ENCODE measurements around the gene NPM3. TPM values are rescaled to one million over a fixed set of nuclear protein-coding genes. Genes with fewer than 3 reads are reported as not detected.
A peak's percentile ranks its signal among the peaks of the same experiment; 100 is the strongest.

The NPM3 gene
- total RNA-seq, 2 donors from 2014 or later, result 52.5 to 157 TPM

- DNase-seq (ENCODE audit: low spot score) (no peak), ATAC-seq (peak in 1 of 2 donors; percentile 27)
- Mint-ChIP-seq H3K9me3 (no peaks in the 10 kb centered on the region), H3K27me3 (peaks cover 27 to 32% of the 10 kb centered on the region in 2 donors), H3K27ac (no peak overlapping the region), H3K36me3 (no peaks in the 10 kb centered on the region), H3K4me1 (ENCODE audit: low read depth in 2 of 2) (no peaks in the 10 kb centered on the region), H3K4me3 (no peak overlapping the region)
Observed at GRCh38 chr10:101766753-101767599, 16.3 kb downstream of the NPM3 start.

DNA sequence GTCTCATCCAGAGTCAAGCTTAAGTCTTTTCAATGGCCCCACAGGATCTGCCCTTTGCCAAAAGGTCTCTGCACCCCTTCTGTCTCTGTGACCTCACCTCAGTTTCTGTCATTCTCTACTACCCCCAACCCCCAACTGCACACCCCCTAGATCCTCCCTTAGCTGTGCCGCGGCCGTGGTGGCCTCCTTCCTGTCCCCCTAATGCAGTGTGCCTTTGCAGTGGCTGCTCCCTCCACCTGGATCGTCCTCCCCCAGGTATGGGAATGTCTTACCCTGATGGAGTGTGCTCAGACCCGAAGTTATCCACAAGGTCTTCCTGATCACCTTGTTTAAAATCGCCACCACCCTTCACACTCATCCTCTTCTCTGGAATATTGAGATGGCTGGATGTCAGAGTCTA is 16.9 kb downstream of the NPM3 start:
- Mint-ChIP-seq H3K27ac (no peak overlapping the region), H3K36me3 (no peaks in the 10 kb centered on the region), H3K9me3 (no peaks in the 10 kb centered on the region), H3K4me1 (ENCODE audit: low read depth in 2 of 2) (no peaks in the 10 kb centered on the region), H3K4me3 (no peak overlapping the region), H3K27me3 (peaks cover 27 to 29% of the 10 kb centered on the region in 2 donors)
- DNase-seq (ENCODE audit: low spot score) (no peak), ATAC-seq (no peak)

DNA sequence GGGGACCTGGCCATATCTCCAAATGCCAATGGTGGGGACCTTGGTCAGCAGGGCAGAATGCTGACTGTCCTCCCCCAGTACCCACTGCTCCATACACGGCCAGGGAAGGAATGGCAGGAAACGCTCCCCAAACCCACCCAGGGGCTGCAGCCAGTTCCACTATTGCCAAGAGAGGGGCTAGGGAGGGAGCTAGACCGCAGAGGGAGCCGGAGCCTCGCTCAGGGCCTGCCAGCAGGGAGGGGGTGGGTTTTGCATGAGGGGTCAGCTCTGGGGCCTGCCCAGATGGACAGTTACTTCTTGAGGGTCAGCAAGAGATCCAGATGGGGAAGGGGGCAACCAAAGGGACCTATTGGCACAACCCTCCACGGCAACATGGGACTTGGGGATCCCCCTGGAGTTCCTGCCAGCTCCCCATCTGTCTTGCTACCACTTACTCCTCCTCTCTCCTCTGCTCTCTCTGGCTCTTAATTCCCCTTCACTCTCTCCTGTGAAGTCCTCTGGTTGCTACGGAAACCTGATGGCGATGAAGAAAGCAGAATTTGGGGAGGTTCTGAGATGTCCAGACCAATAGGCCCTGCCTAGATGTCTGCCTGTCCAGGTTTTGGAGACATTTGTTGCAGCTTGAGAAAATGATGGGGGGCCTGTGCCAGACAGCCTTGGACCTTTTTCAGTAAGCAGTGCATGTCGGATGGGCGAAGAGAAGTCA is 20.0 kb downstream of the NPM3 start:
- Mint-ChIP-seq H3K9me3 (no peaks in the 10 kb centered on the region), H3K4me1 (ENCODE audit: low read depth in 2 of 2) (no peaks in the 10 kb centered on the region), H3K27ac (no peak overlapping the region), H3K27me3 (peaks cover 26 to 27% of the 10 kb centered on the region in 2 donors), H3K36me3 (no peaks in the 10 kb centered on the region), H3K4me3 (no peak overlapping the region)
- ATAC-seq (no peak), DNase-seq (ENCODE audit: low spot score) (no peak)

GRCh38 chr10:101762736-101763135 is 20.5 kb downstream of the NPM3 start:
- Mint-ChIP-seq H3K4me1 (ENCODE audit: low read depth in 2 of 2) (no peaks in the 10 kb centered on the region), H3K27me3 (peaks cover 26 to 27% of the 10 kb centered on the region in 2 donors), H3K27ac (no peak overlapping the region), H3K36me3 (no peaks in the 10 kb centered on the region), H3K9me3 (no peaks in the 10 kb centered on the region), H3K4me3 (no peak overlapping the region)
- ATAC-seq (no peak), DNase-seq (ENCODE audit: low spot score) (no peak)

DNA sequence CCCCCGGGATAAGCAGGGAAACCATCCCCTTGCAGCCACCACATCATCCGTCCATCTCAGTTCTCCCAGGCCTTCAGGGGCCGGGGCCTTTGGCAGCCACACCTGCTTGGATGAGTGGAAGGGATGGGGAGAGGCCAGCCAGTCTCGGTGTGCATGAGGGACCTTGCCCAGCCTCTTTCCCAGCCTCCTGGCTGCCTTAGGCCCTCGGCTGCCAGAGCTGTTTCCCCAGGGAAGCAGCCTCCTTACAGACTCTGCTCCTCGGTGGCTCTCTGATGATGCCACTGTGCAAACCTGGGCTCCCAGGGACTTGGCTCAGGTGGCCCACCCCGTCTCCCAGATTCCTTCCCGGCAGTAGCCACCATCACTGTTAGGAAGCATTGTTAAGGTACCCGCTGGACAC is 22.0 kb downstream of the NPM3 start:
- Mint-ChIP-seq H3K4me3 (no peak overlapping the region), H3K9me3 (no peaks in the 10 kb centered on the region), H3K27ac (no peak overlapping the region), H3K36me3 (no peaks in the 10 kb centered on the region), H3K27me3 (peaks cover 21 to 22% of the 10 kb centered on the region in 2 donors), H3K4me1 (ENCODE audit: low read depth in 2 of 2) (no peaks in the 10 kb centered on the region)
- DNase-seq (ENCODE audit: low spot score), result no peak
- no peak for ATAC-seq

DNA sequence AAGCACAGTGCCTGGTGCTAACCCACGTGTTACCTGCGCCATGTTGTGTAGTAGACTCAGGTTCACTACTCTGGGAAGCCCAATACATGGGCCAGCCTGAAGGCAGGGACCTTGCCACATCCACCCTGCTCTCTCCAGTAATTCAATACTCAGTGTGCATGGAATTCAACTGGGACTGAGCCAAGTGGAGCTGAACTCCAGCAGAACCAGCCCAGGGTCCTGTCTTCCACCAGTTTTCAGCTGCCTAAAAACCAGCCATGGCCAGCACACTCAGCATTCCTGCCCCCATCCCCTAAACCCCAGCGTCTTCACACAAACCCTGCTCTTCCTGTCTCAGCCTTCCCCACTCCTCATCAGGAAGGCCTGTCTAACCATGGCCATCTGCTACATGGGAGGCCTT is 22.7 kb downstream of the NPM3 start:
- Mint-ChIP-seq H3K9me3 (no peaks in the 10 kb centered on the region), H3K27ac (no peak overlapping the region), H3K36me3 (no peaks in the 10 kb centered on the region), H3K4me3 (no peak overlapping the region), H3K4me1 (ENCODE audit: low read depth in 2 of 2) (no peaks in the 10 kb centered on the region), H3K27me3 (peaks cover 15 to 17% of the 10 kb centered on the region in 2 donors)
- DNase-seq (ENCODE audit: low spot score) (no peak), ATAC-seq (no peak)

DNA sequence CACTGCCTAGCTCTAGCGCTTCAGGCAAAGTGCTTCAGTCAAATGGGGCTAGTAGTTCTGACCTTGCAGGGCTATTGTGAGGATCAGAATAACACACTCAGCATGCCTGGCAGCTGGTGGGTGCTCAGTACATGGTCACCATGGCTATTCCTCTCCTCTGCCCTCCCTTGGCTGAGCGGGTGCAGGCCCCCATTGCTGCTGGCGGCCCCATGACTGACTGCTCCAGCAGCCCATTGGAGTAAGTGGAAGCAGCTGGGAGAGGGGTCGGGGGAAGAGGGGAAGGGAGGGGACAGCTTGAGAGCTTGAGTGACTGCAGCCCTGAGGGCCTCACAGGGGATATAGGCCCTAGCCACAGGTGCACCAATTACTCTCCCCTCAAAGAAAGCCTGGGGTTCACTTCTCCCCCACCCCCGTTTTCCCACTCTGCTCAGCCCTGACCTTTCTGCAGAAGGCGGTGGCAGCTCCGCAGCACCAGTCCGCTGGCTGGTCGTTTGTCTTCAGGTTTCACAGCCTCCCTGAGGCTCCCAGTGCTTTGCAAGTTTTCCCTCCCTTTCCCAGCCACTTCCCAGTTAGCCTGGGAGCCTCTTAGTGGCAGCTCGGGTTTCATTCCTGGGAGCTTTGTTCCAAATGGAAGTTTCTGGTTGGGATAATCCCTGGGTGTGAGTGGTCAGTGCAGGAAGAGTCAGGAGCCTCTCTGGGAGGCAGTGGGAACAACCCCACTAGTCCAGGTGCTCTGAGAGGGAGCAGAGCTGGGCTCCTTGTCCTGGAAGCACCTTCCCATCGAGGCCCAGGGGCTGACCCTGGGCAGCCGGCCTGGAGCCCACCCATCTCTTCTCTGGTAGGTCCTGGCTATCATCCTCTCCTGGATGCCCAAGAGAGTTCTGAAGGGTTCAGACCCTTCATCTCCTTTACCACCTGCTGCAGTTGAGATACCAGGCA is 23.7 kb downstream of the NPM3 start:
- H3K4me3 Mint-ChIP-seq, result no peak overlapping the region
- DNase-seq (ENCODE audit: low spot score) (no peak), ATAC-seq (no peak)
- no peaks in the 10 kb centered on the region for H3K36me3 Mint-ChIP-seq
- H3K27me3 Mint-ChIP-seq, result peaks cover 5 to 10% of the 10 kb centered on the region in 2 donors
- no peaks in the 10 kb centered on the region for H3K4me1 Mint-ChIP-seq (ENCODE audit: low read depth in 2 of 2)
- H3K27ac Mint-ChIP-seq, result no peak overlapping the region
- no peaks in the 10 kb centered on the region for H3K9me3 Mint-ChIP-seq

DNA sequence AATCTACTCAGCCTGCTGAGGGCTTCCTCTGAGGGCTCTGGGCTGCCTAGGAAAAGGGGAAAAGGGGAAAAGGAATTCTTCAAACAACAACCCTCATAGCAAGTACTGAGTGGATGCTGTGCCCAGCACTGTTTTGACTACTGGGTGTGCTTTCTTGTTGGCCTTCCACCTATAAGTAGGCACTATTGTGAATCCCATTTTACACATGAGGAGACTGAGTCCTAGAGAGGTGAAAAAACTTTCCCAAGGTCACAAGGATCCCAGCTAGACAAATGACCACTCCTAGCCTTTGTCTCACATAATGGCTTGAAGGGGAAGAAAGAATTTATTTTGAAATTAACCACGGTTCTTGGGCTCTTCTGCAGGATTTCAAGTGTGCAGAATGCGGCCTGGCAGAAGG is 24.4 kb downstream of the NPM3 start:
- H3K4me3 Mint-ChIP-seq, result no peak overlapping the region
- no peaks in the 10 kb centered on the region for H3K9me3 Mint-ChIP-seq
- peaks cover 4 to 9% of the 10 kb centered on the region in 2 donors for H3K27me3 Mint-ChIP-seq
- H3K36me3 Mint-ChIP-seq, result no peaks in the 10 kb centered on the region
- no peaks in the 10 kb centered on the region for H3K4me1 Mint-ChIP-seq (ENCODE audit: low read depth in 2 of 2)
- no peak overlapping the region for H3K27ac Mint-ChIP-seq
- ATAC-seq (no peak), DNase-seq (ENCODE audit: low spot score) (no peak)

- Mint-ChIP-seq H3K4me3 (no peak overlapping the region), H3K27me3 (peaks cover 12 to 15% of the 10 kb centered on the region in 2 donors), H3K36me3 (no peaks in the 10 kb centered on the region), H3K4me1 (ENCODE audit: low read depth in 2 of 2) (no peaks in the 10 kb centered on the region), H3K9me3 (no peaks in the 10 kb centered on the region), H3K27ac (no peak overlapping the region)
- ATAC-seq (no peak), DNase-seq (ENCODE audit: low spot score) (no peak)
Observed at GRCh38 chr10:101752241-101752640, 31.0 kb downstream of the NPM3 start.

- H3K27me3 Mint-ChIP-seq, result peaks cover 18 to 21% of the 10 kb centered on the region in 2 donors
- H3K36me3 Mint-ChIP-seq, result no peaks in the 10 kb centered on the region
- no peaks in the 10 kb centered on the region for H3K9me3 Mint-ChIP-seq
- H3K27ac Mint-ChIP-seq, result no peak overlapping the region
- DNase-seq (ENCODE audit: low spot score) (no peak), ATAC-seq (no peak)
- no peak overlapping the region for H3K4me3 Mint-ChIP-seq
- H3K4me1 Mint-ChIP-seq (ENCODE audit: low read depth in 2 of 2), result no peaks in the 10 kb centered on the region
Observed at GRCh38 chr10:101749047-101750016, 33.9 kb downstream of the NPM3 start.

DNA sequence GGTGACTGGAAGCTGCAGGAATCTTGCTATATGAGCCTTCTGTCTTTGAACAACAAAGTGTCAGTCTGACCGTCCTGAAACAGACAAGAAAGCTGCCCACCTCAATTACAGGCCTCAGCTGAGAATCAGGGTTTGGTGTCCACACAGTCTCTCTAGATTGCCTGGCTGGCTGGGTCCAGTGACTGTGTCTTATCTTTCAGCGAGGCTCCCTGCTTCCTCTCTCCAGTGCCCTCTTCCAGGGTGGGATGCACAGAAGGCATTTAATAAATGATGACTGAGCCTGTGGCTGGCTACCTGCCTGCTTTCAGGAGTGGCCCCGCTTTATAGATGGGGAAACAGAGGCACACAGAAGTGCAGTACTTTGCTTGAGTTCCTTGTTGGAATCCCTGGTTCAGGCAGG is 34.8 kb downstream of the NPM3 start:
- H3K4me3 Mint-ChIP-seq, result no peak overlapping the region
- H3K27me3 Mint-ChIP-seq, result peaks cover 18 to 20% of the 10 kb centered on the region in 2 donors
- H3K9me3 Mint-ChIP-seq, result no peaks in the 10 kb centered on the region
- ATAC-seq (no peak), DNase-seq (ENCODE audit: low spot score) (no peak)
- no peaks in the 10 kb centered on the region for H3K4me1 Mint-ChIP-seq (ENCODE audit: low read depth in 2 of 2)
- H3K36me3 Mint-ChIP-seq, result no peaks in the 10 kb centered on the region
- H3K27ac Mint-ChIP-seq, result no peak overlapping the region

DNA sequence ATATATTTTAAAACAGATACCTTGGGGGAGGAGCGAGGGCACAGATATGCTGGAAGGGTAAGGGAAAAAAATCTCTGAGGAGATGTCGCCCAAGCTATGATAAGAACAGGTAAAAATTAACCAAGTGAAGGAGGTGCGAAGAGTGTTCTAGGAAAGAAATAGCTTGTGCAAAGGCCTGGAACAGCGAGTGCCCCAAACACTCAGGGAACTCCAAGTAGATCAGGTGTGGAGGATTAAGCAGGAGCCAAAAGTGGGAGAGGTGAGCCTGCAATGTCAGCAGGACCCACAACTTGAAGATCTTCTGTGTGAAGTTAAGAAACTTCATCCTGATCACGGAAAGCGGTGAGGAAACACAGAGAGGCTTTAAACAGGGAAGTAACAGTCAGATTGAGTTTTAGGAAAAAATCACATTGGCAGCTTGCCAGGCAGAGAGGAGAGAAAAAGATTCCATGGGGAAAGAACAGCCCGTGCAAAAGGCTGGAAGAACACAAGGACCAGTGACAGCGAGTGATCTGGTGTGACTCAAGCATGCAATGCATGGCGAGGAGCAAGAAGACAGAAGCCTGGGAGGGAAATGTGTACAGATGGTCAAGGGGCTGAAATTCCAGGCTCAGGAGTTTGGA is 38.1 kb downstream of the NPM3 start:
- Mint-ChIP-seq H3K27ac (no peak overlapping the region), H3K36me3 (no peaks in the 10 kb centered on the region), H3K4me3 (no peak overlapping the region), H3K4me1 (ENCODE audit: low read depth in 2 of 2) (no peaks in the 10 kb centered on the region), H3K9me3 (no peaks in the 10 kb centered on the region), H3K27me3 (peaks cover 14 to 22% of the 10 kb centered on the region in 2 donors)
- no peak for ATAC-seq
- no peak for DNase-seq (ENCODE audit: low spot score)

All from natural killer cell treated with Interleukin-12 subunit alpha and Interleukin-12 subunit beta and Interleukin-15 and Interleukin-18, amount 100 ng/mL, for 72 hours (primary cell).